DND-41 (cell line): ENCODE measurements around the gene ZRANB3.

Experiments used
- ATAC-seq: fragments of 200-7000 bp; cut with Tn5 transposase; 3 replicates; pipeline ENCODE4 v1.9.1; 2021; ENCODE audit warnings: low read depth; ENCODE audit not compliant: insufficient read depth
- DNase-seq: peaks from one replicate; pipeline ENCODE4 v3.0.0-alpha.2; 2020
- H2AFZ ChIP-seq: 2 replicates; pipeline ENCODE4 v1.6.0; 2012; ENCODE audit warnings: low read depth, low read length
- H3K27ac ChIP-seq: 2 replicates; pipeline ENCODE4 v1.5.1; 2012; ENCODE audit warnings: low read length, inconsistent platforms
- H3K27me3 ChIP-seq: fragments of 200-600 bp; sonication (generic); 2 replicates; pipeline ENCODE4 v1.6.0; 2012; ENCODE audit warnings: low read length, mild to moderate bottlenecking, inconsistent platforms; ENCODE audit not compliant: insufficient read depth, poor library complexity
- H3K36me3 ChIP-seq: 2 replicates; pipeline ENCODE4 v1.5.1; 2012; ENCODE audit warnings: low read length, inconsistent platforms; ENCODE audit not compliant: insufficient read depth
- H3K4me1 ChIP-seq: 2 replicates; pipeline ENCODE4 v1.5.1; 2012; ENCODE audit warnings: mild to moderate bottlenecking, low read length; ENCODE audit not compliant: insufficient read depth
- H3K4me2 ChIP-seq: 2 replicates; pipeline ENCODE4 v1.6.0; 2012; ENCODE audit warnings: mild to moderate bottlenecking, moderate library complexity, low read length, inconsistent platforms; ENCODE audit not compliant: insufficient read depth
- H3K4me3 ChIP-seq, 2 experiments: fragments of 200-600 bp in 1 of 2; shearing (Covaris generic) in 1 of 2; 2 replicates each; pipeline ENCODE4 v1.5.1; 2012 to 2016; ENCODE audit warnings: inconsistent platforms in 2 of 2, low read length in 2 of 2, mild to moderate bottlenecking in 2 of 2, low read depth in 1 of 2, moderate library complexity in 1 of 2
- H3K79me2 ChIP-seq: 2 replicates; pipeline ENCODE4 v1.6.0; 2012; ENCODE audit warnings: low read length, inconsistent platforms; ENCODE audit not compliant: insufficient read depth
- H3K9ac ChIP-seq: 2 replicates; pipeline ENCODE4 v1.6.0; 2012; ENCODE audit warnings: low read depth, mild to moderate bottlenecking, inconsistent platforms, low read length, moderate library complexity
- H3K9me3 ChIP-seq: 2 replicates; pipeline ENCODE4 v1.5.1; 2012; ENCODE audit warnings: low read length, moderate library complexity, mild to moderate bottlenecking, inconsistent platforms; ENCODE audit not compliant: insufficient read depth, severe bottlenecking
- H4K20me1 ChIP-seq: 2 replicates; pipeline ENCODE4 v1.6.0; 2012; ENCODE audit warnings: low read length; ENCODE audit not compliant: insufficient read depth
- EZH2 ChIP-seq: IDR thresholded peaks from 3 replicates; pipeline ENCODE4 v1.6.1; 2012; ENCODE audit warnings: borderline replicate concordance, low read depth, mild to moderate bottlenecking, moderate library complexity, low read length, inconsistent platforms; ENCODE audit not compliant: severe bottlenecking
- TF ChIP-seq, protein P1 (sequence below): IDR thresholded peaks from 2 replicates; pipeline ENCODE4 v1.5.1; 2012; ENCODE audit warnings: borderline replicate concordance, low read length, moderate library complexity, mild to moderate bottlenecking; ENCODE audit not compliant: poor library complexity, severe bottlenecking; ENCODE audit errors: extremely low read depth

Gene ZRANB3

GRCh38 chr2:135162377-135162776, 368.6 kb downstream of the ZRANB3 start:
- H2AFZ ChIP-seq = no peak overlapping the region
- ATAC-seq = no peak
- no peaks in the 10 kb centered on the region for H3K27me3 ChIP-seq
- H3K9ac ChIP-seq = no peak overlapping the region
- peaks cover 57% of the 10 kb centered on the region for H3K36me3 ChIP-seq
- no peak overlapping the region for H3K4me2 ChIP-seq
- no peaks in the 10 kb centered on the region for H4K20me1 ChIP-seq
- no peaks in the 10 kb centered on the region for H3K79me2 ChIP-seq
- no peak overlapping the region for H3K27ac ChIP-seq
- H3K9me3 ChIP-seq = no peaks in the 10 kb centered on the region
- no peak for DNase-seq
- no peak for TF ChIP-seq EZH2
- H3K4me1 ChIP-seq = no peaks in the 10 kb centered on the region
- H3K4me3 ChIP-seq = no peak overlapping the region

DNA sequence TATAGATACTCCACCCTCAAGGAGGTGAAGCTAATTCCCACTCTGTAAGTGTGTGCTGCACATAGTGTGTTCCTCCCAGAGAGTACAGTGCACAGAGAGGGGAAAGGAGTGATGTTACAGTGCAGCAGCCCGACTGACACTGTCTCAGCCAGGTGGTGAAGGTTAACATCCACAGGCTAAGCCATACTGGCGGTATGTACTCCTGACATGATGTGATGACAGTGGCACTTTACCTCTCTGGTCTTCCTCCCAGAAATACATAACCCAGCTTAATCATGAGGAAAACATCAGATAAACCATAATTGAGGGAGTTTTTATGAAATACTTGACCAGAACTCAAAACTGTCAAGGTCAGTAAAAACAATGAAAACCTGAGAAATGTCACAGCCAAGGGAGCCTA, 371.8 kb downstream of the ZRANB3 start:
- Histone ChIP-seq H3K9ac (no peak overlapping the region), H3K4me1 (no peaks in the 10 kb centered on the region), H3K36me3 (peaks cover 67% of the 10 kb centered on the region), H3K4me3 (no peak overlapping the region), H4K20me1 (no peaks in the 10 kb centered on the region), H2AFZ (no peak overlapping the region), H3K27ac (no peak overlapping the region), H3K4me2 (no peak overlapping the region), H3K79me2 (no peaks in the 10 kb centered on the region), H3K9me3 (no peaks in the 10 kb centered on the region), H3K27me3 (no peaks in the 10 kb centered on the region)
- no peak for DNase-seq
- TF ChIP-seq, protein P1, sequence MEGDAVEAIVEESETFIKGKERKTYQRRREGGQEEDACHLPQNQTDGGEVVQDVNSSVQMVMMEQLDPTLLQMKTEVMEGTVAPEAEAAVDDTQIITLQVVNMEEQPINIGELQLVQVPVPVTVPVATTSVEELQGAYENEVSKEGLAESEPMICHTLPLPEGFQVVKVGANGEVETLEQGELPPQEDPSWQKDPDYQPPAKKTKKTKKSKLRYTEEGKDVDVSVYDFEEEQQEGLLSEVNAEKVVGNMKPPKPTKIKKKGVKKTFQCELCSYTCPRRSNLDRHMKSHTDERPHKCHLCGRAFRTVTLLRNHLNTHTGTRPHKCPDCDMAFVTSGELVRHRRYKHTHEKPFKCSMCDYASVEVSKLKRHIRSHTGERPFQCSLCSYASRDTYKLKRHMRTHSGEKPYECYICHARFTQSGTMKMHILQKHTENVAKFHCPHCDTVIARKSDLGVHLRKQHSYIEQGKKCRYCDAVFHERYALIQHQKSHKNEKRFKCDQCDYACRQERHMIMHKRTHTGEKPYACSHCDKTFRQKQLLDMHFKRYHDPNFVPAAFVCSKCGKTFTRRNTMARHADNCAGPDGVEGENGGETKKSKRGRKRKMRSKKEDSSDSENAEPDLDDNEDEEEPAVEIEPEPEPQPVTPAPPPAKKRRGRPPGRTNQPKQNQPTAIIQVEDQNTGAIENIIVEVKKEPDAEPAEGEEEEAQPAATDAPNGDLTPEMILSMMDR = no peak
- no peak for TF ChIP-seq EZH2
- ATAC-seq = no peak

GRCh38 chr2:135157856-135158255, 373.2 kb downstream of the ZRANB3 start:
- Histone ChIP-seq H3K4me2 (no peak overlapping the region), H3K36me3 (peaks cover 62% of the 10 kb centered on the region), H3K9ac (no peak overlapping the region), H3K4me3 (no peak overlapping the region), H3K4me1 (no peaks in the 10 kb centered on the region), H3K9me3 (no peaks in the 10 kb centered on the region), H3K79me2 (no peaks in the 10 kb centered on the region), H3K27ac (no peak overlapping the region), H4K20me1 (no peaks in the 10 kb centered on the region), H3K27me3 (no peaks in the 10 kb centered on the region), H2AFZ (no peak overlapping the region)
- ATAC-seq = no peak
- DNase-seq = no peak
- TF ChIP-seq, protein P1 = no peak
- TF ChIP-seq EZH2 = no peak

- Histone ChIP-seq H3K4me3 (no peak overlapping the region), H3K9ac (no peak overlapping the region), H3K4me2 (no peak overlapping the region), H3K79me2 (no peaks in the 10 kb centered on the region), H4K20me1 (no peaks in the 10 kb centered on the region), H2AFZ (no peak overlapping the region), H3K9me3 (no peaks in the 10 kb centered on the region), H3K4me1 (no peaks in the 10 kb centered on the region), H3K36me3 (peaks cover 84% of the 10 kb centered on the region), H3K27me3 (no peaks in the 10 kb centered on the region), H3K27ac (no peak overlapping the region)
- TF ChIP-seq, protein P1 = no peak
- TF ChIP-seq EZH2 = no peak
- ATAC-seq (no peak), DNase-seq (no peak)
Measured at GRCh38 chr2:135154962-135155361, 376.1 kb downstream of the ZRANB3 start.
